ENCODE measurements around the gene SMIM9. TPM values are rescaled to one million over a fixed set of nuclear protein-coding genes. Genes with fewer than 3 reads are reported as not detected.
A peak's percentile ranks its signal among the peaks of the same experiment; 100 is the strongest.
"Not testable (repeated sequence)": the region's sequence is repeated elsewhere in the genome, so short reads cannot be mapped to it uniquely, and the experiment has no call there.

Gene SMIM9
- total and polyA plus RNA-seq, 9 of the 15 experiments (the other 6 are each of a cell fraction or from before 2014, with no cell fraction given): 0.08 TPM; not detected in 8

DNA sequence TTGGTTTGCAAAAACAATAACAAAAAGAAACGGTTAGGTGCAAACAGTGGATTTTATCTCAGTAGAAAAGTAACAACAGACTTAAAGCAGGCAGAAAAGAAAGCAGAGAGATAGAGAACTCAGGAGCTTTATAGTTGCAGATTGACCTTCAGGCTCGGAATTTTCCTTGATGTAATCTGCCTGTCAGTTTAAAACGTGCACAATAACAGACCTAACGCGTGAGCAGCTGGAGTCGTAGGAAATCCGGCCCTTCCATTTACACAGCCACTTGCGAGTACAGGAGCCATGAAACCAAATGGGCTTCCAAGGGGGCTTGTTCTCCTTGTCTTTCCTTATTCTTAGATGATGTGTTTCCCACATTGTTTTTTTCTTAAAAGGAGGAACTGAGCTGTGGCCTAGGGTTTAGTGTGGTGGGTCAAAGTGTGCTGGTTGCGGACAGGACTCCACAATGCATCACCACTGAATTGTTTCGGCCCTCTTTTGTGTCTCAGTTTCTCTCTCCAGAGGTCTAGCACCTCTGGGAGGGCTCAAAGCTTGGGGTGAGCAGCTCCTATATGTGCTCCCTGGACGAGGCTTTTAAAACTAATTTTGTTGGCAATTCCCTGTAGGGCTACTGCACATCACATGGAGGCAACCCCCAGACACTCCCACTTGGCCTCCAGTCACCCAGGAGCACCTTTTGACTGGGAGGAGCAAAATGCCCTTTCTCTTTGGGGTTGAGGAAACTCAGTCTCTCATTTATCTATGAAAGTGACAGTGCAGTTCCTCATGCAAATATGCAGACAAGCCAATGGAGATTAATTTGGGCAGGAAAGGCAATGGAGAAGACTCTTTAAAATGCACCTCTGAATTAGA, 15.3 kb downstream of the SMIM9 start (continued):
- TF ChIP-seq, protein P1, sequence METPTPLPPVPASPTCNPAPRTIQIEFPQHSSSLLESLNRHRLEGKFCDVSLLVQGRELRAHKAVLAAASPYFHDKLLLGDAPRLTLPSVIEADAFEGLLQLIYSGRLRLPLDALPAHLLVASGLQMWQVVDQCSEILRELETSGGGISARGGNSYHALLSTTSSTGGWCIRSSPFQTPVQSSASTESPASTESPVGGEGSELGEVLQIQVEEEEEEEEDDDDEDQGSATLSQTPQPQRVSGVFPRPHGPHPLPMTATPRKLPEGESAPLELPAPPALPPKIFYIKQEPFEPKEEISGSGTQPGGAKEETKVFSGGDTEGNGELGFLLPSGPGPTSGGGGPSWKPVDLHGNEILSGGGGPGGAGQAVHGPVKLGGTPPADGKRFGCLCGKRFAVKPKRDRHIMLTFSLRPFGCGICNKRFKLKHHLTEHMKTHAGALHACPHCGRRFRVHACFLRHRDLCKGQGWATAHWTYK (CRISPR knock-in tag; IDR thresholded peaks at IDR 0.05): 0 out of 2 replicates have a peak, but pooled peaks have one; percentile 30
- TF ChIP-seq FOXM1 (IDR thresholded peaks at IDR 0.05; ENCODE audit: low read depth) (0 out of 2 replicates have a peak, but pooled peaks have one; percentile 30), FOXM1 (CRISPR knock-in tag; IDR thresholded peaks at IDR 0.05; ENCODE audit: low read depth) (no peak)

DNA sequence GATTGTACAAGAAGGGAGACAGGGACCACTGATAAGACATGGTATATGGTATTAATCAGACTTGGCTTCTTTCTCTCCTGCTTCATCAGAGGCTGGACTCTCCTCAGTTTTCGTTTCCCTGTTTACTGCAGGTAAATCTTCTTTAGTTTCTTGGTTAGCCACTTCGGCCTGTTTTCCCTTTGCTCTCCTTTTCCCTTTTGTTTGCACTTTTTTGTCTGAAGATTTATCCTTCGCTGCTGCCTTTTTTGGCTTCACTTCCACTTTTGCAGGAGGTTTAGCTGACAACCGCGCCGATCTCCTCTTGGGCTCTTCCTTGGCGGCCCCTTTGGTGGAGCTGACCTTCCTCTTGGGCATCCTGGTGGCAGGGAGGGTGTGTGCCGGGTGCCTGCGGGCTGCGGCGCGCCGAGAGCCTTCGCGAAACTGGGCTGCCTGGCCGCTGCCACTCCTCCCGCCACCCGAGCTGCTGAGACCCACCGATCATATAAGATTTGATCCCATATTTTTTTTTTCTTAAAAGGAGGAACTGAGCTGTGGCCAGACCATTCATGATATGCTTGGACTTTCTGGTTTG, 17.3 kb downstream of the SMIM9 start:
- H3K9me3 ChIP-seq (replicated peaks; ENCODE audit: control insufficient read depth, insufficient read depth, low read depth, low read length); H4K20me1 ChIP-seq (replicated peaks; ENCODE audit: control insufficient read depth, insufficient read depth, low read length); in situ Hi-C loops (cut with MboI); H3K9me1 ChIP-seq (ENCODE audit: control insufficient read depth, insufficient read depth, low read length); H3K27me3 ChIP-seq (ENCODE audit: control insufficient read depth in 2 of 2, insufficient read depth in 2 of 2, low read length in 2 of 2); FAIRE-seq; CTCF ChIA-PET (ENCODE audit: low intra/inter-chr PET ratio); H3K79me2 ChIP-seq (ENCODE audit: control insufficient read depth, insufficient read depth, low read length); H3K36me3 ChIP-seq (ENCODE audit: control insufficient read depth, insufficient read depth, low read length); TF ChIP-seq NR4A1 (CRISPR knock-in tag; IDR thresholded peaks at IDR 0.05): not testable (repeated sequence)
- intact Hi-C loops (cut with micrococcal nuclease): loop anchor here (5.0 kb wide), 2 partner anchors 55 to 445 kb away; partner anchors contain the start of genes DKC1 and FLNA
- ATAC-seq: peak; percentile 9
- Histone ChIP-seq H3K4me2 (ENCODE audit: insufficient read depth, low read length) (peak overlapping the region; percentile 57), H3K9ac (ENCODE audit: insufficient read depth in 1 of 2, low read depth in 2 of 2, low read length in 2 of 2) (peak overlapping the region; percentile 77 to 91), H3K4me1 (replicated peaks in 1 of 2; ENCODE audit: control insufficient read depth in 2 of 2, insufficient read depth in 2 of 2, low read length in 2 of 2) (peaks cover 17 to 48% of the 10 kb centered on the region in 2 experiments; a peak in 4 of 5 replicates), H2AFZ (ENCODE audit: low read depth, low read length) (peak overlapping the region; percentile 70), H3K4me3 (peak overlapping the region; percentile 32), H3K27ac (ENCODE audit: extremely low read depth, low read depth, low read length) (peak overlapping the region; percentile 97)
- DNase-seq (ENCODE audit: extremely low read depth in 1 of 4, low spot score in 3 of 4): peak in 1 of 4 experiments; percentile 37
- POLR2A ChIA-PET: interaction anchor here (0.6 to 3.5 kb wide), 3 partner anchors 12 to 35 kb away, joined by 3 to 23 read pairs (median 3); partner anchors contain the start of gene MPP1
- TSS peak; percentile 78 for BruUV-seq (replicated peaks)
- 6% methylated on average over 17 of the region's 19 CpGs for WGBS (ENCODE audit: insufficient coverage, low coverage, missing lambda C conversion rate)
- 0 out of 2 replicates have a peak, but pooled peaks have one; percentile 21 for TF ChIP-seq NR4A1 (tag; IDR thresholded peaks at IDR 0.05)
- TF ChIP-seq DMBX1 (CRISPR knock-in tag; IDR thresholded peaks at IDR 0.05; ENCODE audit: borderline replicate concordance): 0 out of 2 replicates have a peak, but pooled peaks have one; percentile 48
- TF ChIP-seq SMAD4 (CRISPR knock-in tag; conservative IDR thresholded peaks at IDR 0.05): peak; percentile 29; the same call in 1 of the 2 replicates
- TF ChIP-seq CXXC5 (CRISPR knock-in tag; IDR thresholded peaks at IDR 0.05): peak; percentile 17; the same call in 1 of the 2 replicates
- peak; percentile 41; the same call in 1 of the 2 replicates for TF ChIP-seq NFRKB (IDR thresholded peaks at IDR 0.05; ENCODE audit: low read depth)
- 0 out of 2 replicates have a peak, but pooled peaks have one; percentile 3 for TF ChIP-seq ZNF589 (CRISPR knock-in tag; IDR thresholded peaks at IDR 0.05; ENCODE audit: low read depth)
- TF ChIP-seq, protein P2, sequence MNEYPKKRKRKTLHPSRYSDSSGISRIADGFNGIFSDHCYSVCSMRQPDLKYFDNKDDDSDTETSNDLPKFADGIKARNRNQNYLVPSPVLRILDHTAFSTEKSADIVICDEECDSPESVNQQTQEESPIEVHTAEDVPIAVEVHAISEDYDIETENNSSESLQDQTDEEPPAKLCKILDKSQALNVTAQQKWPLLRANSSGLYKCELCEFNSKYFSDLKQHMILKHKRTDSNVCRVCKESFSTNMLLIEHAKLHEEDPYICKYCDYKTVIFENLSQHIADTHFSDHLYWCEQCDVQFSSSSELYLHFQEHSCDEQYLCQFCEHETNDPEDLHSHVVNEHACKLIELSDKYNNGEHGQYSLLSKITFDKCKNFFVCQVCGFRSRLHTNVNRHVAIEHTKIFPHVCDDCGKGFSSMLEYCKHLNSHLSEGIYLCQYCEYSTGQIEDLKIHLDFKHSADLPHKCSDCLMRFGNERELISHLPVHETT (CRISPR knock-in tag; conservative IDR thresholded peaks at IDR 0.05 in 1 of 2, IDR thresholded peaks at IDR 0.05 in 1 of 2): 0 out of 4 replicates have a peak, but pooled peaks of 1 of the 2 experiments have one; percentile 10
- TF ChIP-seq TRIM24 (IDR thresholded peaks at IDR 0.05): peak in 1 of 2 experiments; percentile 36; a peak in 1 of 4 replicates
- peak; percentile 37; the same call in 1 of the 2 replicates for TF ChIP-seq SPI1 (IDR thresholded peaks at IDR 0.05; ENCODE audit: borderline replicate concordance, low read depth, low read length)
- TF ChIP-seq ZFP36 (IDR thresholded peaks at IDR 0.05; ENCODE audit: low read depth, low read length, partially characterized antibody): peak; percentile 42

Measured in K562 (cell line).